WTC11 (cell line): ENCODE results near the gene BMP7. TPM values are rescaled to one million over a fixed set of nuclear protein-coding genes. Genes with fewer than 3 reads are reported as not detected.

Source experiments
- ATAC-seq: fragments of 200-7000 bp; cut with Tn5 transposase; 2 replicates; pipeline ENCODE4 v1.10.0; 2021; ENCODE audit warnings: mild to moderate bottlenecking, moderate library complexity
- CTCF ChIA-PET: fragments of 300-600 bp; sonication (Branson Sonifier 250); formaldehyde crosslinking; loops from one replicate; lab custom pipeline; 2021; ENCODE audit warnings: antibody characterized with exemption; lab: Charles Lee
- POLR2A ChIA-PET: fragments of 350-600 bp; sonication (Branson Sonifier 250); formaldehyde crosslinking; loops from one replicate; lab custom pipeline; 2021; ENCODE audit warnings: antibody characterized with exemption; lab: Charles Lee
- DNase-seq: peaks from one replicate; pipeline ENCODE4 v3.0.0; 2021; ENCODE audit warnings: low spot score
- H3K27ac Mint-ChIP-seq: 2 replicates; pipeline ENCODE4 v1.8.0; 2021; ENCODE audit warnings: mixed read lengths
- H3K27me3 Mint-ChIP-seq: 2 replicates; pipeline ENCODE4 v1.8.0; 2021; ENCODE audit warnings: low read depth, mild to moderate bottlenecking, moderate library complexity, mixed read lengths
- H3K36me3 Mint-ChIP-seq: 2 replicates; pipeline ENCODE4 v1.8.0; 2021; ENCODE audit warnings: mixed read lengths
- H3K4me1 Mint-ChIP-seq: 2 replicates; pipeline ENCODE4 v1.8.0; 2022; ENCODE audit warnings: mixed read lengths
- H3K4me3 Mint-ChIP-seq: 2 replicates; pipeline ENCODE4 v1.8.0; 2021; ENCODE audit warnings: mild to moderate bottlenecking, moderate library complexity, mixed read lengths
- H3K9me3 Mint-ChIP-seq: 2 replicates; pipeline ENCODE4 v1.8.0; 2021; ENCODE audit warnings: mixed read lengths
- CREB1 ChIP-seq: sonication (generic); formaldehyde crosslinking; IDR thresholded peaks from 2 replicates; pipeline ENCODE4 v1.8.0; 2023; ENCODE audit warnings: mild to moderate bottlenecking, missing genetic modification reagents
- FOXP1 ChIP-seq: sonication (generic); formaldehyde crosslinking; IDR thresholded peaks from 2 replicates; pipeline ENCODE4 v1.8.0; 2022; ENCODE audit warnings: missing genetic modification reagents, mild to moderate bottlenecking, moderate library complexity, borderline replicate concordance
- GRHL2 ChIP-seq: fragments of 250-450 bp; sonication (Bioruptor Pico); IDR thresholded peaks from 2 replicates; pipeline ENCODE4 v1.8.0; 2022; ENCODE audit warnings: mild to moderate bottlenecking, moderate library complexity; ENCODE audit not compliant: insufficient replicate concordance, severe bottlenecking
- MXD4 ChIP-seq: fragments of 250-450 bp; sonication (Bioruptor Pico); IDR thresholded peaks from 2 replicates; pipeline ENCODE4 v1.8.0; 2021; ENCODE audit warnings: mild to moderate bottlenecking, moderate library complexity, borderline replicate concordance
- NFATC4 ChIP-seq: fragments of 250-450 bp; sonication (Bioruptor Pico); IDR thresholded peaks from 2 replicates; pipeline ENCODE4 v1.9.0; 2021; ENCODE audit warnings: mild to moderate bottlenecking
- TEAD4 ChIP-seq: sonication (generic); formaldehyde crosslinking; IDR thresholded peaks from 2 replicates; pipeline ENCODE4 v1.8.0; 2022; ENCODE audit warnings: mild to moderate bottlenecking, missing genetic modification reagents
- ZNF219 ChIP-seq: sonication (generic); formaldehyde crosslinking; IDR thresholded peaks from 2 replicates; pipeline ENCODE4 v1.8.0; 2023; ENCODE audit warnings: missing genetic modification reagents, mild to moderate bottlenecking, borderline replicate concordance
- ZNF317 ChIP-seq: sonication (generic); formaldehyde crosslinking; IDR thresholded peaks from 2 replicates; pipeline ENCODE4 v1.8.1; 2023; ENCODE audit warnings: low read depth, mild to moderate bottlenecking, moderate library complexity, missing genetic modification reagents, borderline replicate concordance
- ZNF396 ChIP-seq: fragments of 250-450 bp; sonication (Bioruptor Pico); IDR thresholded peaks from 2 replicates; pipeline ENCODE4 v1.8.0; 2021; ENCODE audit warnings: mild to moderate bottlenecking, moderate library complexity, borderline replicate concordance
- total RNA-seq: library from RNA; stranded (reverse); gene quantifications from 3 replicates; pipeline ENCODE4 v1.2.3, GENCODE V29; 2021
- TF ChIP-seq, protein P1 (sequence below): sonication (generic); formaldehyde crosslinking; IDR thresholded peaks from 2 replicates; pipeline ENCODE4 v1.8.1; 2022; ENCODE audit warnings: mild to moderate bottlenecking, moderate library complexity, missing genetic modification reagents
- TF ChIP-seq, protein P2 (sequence below): sonication (generic); formaldehyde crosslinking; IDR thresholded peaks from 2 replicates; pipeline ENCODE4 v1.8.1; 2022; ENCODE audit warnings: mild to moderate bottlenecking, missing genetic modification reagents, moderate library complexity, borderline replicate concordance
- TF ChIP-seq, protein P3 (sequence below): sonication (generic); formaldehyde crosslinking; IDR thresholded peaks from 2 replicates; pipeline ENCODE4 v1.8.0; 2023; ENCODE audit warnings: missing genetic modification reagents, mild to moderate bottlenecking, borderline replicate concordance
- TF ChIP-seq, protein P4 (sequence below): fragments of 250-450 bp; sonication (Bioruptor Pico); IDR thresholded peaks from 2 replicates; pipeline ENCODE4 v1.9.0; 2021; ENCODE audit warnings: mild to moderate bottlenecking, borderline replicate concordance
- TF ChIP-seq, protein P5 (sequence below): sonication (generic); formaldehyde crosslinking; conservative IDR thresholded peaks from 2 replicates; pipeline ENCODE4 v1.8.1; 2022; ENCODE audit warnings: mild to moderate bottlenecking, missing genetic modification reagents
- TF ChIP-seq, protein P6 (sequence below): sonication (generic); formaldehyde crosslinking; IDR thresholded peaks from 2 replicates; pipeline ENCODE4 v1.8.0; 2022; ENCODE audit warnings: mild to moderate bottlenecking, missing genetic modification reagents

BMP7 gene
- total RNA-seq, 1 experiment from 2014 or later: 40.7 TPM

DNA sequence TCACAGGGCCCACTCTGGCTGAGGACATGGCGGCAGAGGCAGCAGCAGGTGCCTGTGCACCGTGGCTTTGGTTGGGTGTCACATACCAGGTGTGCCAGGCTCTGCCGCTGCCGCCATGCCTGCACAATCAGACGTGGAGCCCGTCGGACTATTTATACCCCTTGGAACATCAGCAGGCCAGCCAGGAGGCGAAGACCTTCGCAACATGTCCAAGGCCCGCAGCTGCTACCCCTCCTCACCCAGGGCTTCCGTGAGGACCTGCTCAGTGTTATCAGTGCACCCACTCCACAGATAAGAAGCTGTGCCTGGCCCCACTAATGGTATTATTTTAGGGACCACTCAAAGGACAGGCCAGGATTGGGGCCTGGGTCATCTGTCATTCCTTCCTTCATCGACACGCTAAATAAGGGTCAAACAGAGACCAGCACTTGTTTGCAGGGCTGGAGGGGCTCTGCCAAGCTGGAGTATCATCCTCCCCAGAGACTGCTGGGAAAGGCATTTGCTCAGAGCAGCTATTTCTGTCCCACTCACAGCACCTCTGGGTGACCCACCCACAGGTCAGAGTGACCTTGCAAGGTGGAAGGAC is 109.2 kb downstream of the BMP7 start:
- Mint-ChIP-seq H3K9me3 (no peaks in the 10 kb centered on the region), H3K4me1 (peaks cover 12% of the 10 kb centered on the region), H3K36me3 (no peaks in the 10 kb centered on the region), H3K4me3 (no peak overlapping the region), H3K27me3 (no peaks in the 10 kb centered on the region; the same call in 1 of the 2 replicates), H3K27ac (0 out of 2 replicates have a peak overlapping the region, but pooled peaks have one; percentile 23)
- POLR2A ChIA-PET: no interaction called here
- DNase-seq: no peak
- CTCF ChIA-PET: no interaction called here
- ATAC-seq: no peak
- TF ChIP-seq CREB1 (CRISPR knock-in tag): no peak
- TF ChIP-seq, protein P1, sequence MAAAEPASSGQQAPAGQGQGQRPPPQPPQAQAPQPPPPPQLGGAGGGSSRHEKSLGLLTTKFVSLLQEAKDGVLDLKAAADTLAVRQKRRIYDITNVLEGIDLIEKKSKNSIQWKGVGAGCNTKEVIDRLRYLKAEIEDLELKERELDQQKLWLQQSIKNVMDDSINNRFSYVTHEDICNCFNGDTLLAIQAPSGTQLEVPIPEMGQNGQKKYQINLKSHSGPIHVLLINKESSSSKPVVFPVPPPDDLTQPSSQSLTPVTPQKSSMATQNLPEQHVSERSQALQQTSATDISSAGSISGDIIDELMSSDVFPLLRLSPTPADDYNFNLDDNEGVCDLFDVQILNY: no peak
- no peak for TF ChIP-seq ZNF317 (CRISPR knock-in tag)

DNA sequence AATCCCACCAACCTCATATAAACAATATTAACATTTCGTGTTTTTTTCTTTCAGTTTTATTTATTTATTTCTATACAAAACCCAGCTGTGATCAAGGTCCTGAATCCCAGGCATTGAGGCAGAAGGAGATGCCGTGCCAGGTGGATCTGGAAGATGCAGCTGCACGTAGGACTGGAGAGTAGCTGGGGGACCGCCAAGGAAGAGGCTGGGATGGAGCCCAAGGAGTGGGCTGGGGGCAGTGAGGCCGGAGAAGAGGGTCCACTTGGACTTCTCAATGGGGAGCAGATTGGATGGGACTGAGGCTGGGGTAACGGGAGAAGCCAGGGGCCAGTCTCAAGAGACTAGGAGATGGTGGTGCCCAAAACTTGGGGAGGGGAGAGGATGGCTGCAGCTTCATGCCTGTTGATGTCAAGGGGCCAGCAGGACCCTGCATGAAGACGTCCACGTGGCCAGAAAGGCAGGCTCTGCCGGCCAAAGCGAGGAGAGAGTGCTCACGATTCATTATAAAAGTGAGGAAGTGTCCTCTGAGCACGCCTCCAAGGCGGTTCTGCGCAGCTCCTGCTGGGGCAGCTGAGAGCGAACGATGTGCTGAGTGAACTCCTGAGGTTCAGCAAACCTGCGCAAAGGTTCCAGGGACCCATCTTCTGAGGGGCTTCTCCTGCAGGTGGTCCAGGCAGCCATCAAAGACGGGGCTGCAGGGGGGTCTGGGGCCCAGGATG is 110.3 kb downstream of the BMP7 start:
- ChIA-PET CTCF (no interaction called here), POLR2A (no interaction called here)
- ATAC-seq (no peak), DNase-seq (no peak)
- no peak overlapping the region for H3K27ac Mint-ChIP-seq
- no peaks in the 10 kb centered on the region; the same call in 1 of the 2 replicates for H3K27me3 Mint-ChIP-seq
- H3K4me3 Mint-ChIP-seq: no peak overlapping the region
- TF ChIP-seq, protein P2, sequence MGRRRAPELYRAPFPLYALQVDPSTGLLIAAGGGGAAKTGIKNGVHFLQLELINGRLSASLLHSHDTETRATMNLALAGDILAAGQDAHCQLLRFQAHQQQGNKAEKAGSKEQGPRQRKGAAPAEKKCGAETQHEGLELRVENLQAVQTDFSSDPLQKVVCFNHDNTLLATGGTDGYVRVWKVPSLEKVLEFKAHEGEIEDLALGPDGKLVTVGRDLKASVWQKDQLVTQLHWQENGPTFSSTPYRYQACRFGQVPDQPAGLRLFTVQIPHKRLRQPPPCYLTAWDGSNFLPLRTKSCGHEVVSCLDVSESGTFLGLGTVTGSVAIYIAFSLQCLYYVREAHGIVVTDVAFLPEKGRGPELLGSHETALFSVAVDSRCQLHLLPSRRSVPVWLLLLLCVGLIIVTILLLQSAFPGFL: no peak
- TF ChIP-seq, protein P1: no peak
- TF ChIP-seq FOXP1 (CRISPR knock-in tag): no peak
- TF ChIP-seq, protein P3, sequence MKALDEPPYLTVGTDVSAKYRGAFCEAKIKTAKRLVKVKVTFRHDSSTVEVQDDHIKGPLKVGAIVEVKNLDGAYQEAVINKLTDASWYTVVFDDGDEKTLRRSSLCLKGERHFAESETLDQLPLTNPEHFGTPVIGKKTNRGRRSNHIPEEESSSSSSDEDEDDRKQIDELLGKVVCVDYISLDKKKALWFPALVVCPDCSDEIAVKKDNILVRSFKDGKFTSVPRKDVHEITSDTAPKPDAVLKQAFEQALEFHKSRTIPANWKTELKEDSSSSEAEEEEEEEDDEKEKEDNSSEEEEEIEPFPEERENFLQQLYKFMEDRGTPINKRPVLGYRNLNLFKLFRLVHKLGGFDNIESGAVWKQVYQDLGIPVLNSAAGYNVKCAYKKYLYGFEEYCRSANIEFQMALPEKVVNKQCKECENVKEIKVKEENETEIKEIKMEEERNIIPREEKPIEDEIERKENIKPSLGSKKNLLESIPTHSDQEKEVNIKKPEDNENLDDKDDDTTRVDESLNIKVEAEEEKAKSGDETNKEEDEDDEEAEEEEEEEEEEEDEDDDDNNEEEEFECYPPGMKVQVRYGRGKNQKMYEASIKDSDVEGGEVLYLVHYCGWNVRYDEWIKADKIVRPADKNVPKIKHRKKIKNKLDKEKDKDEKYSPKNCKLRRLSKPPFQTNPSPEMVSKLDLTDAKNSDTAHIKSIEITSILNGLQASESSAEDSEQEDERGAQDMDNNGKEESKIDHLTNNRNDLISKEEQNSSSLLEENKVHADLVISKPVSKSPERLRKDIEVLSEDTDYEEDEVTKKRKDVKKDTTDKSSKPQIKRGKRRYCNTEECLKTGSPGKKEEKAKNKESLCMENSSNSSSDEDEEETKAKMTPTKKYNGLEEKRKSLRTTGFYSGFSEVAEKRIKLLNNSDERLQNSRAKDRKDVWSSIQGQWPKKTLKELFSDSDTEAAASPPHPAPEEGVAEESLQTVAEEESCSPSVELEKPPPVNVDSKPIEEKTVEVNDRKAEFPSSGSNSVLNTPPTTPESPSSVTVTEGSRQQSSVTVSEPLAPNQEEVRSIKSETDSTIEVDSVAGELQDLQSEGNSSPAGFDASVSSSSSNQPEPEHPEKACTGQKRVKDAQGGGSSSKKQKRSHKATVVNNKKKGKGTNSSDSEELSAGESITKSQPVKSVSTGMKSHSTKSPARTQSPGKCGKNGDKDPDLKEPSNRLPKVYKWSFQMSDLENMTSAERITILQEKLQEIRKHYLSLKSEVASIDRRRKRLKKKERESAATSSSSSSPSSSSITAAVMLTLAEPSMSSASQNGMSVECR: no peak
- no peak for TF ChIP-seq GRHL2
- TF ChIP-seq, protein P4, sequence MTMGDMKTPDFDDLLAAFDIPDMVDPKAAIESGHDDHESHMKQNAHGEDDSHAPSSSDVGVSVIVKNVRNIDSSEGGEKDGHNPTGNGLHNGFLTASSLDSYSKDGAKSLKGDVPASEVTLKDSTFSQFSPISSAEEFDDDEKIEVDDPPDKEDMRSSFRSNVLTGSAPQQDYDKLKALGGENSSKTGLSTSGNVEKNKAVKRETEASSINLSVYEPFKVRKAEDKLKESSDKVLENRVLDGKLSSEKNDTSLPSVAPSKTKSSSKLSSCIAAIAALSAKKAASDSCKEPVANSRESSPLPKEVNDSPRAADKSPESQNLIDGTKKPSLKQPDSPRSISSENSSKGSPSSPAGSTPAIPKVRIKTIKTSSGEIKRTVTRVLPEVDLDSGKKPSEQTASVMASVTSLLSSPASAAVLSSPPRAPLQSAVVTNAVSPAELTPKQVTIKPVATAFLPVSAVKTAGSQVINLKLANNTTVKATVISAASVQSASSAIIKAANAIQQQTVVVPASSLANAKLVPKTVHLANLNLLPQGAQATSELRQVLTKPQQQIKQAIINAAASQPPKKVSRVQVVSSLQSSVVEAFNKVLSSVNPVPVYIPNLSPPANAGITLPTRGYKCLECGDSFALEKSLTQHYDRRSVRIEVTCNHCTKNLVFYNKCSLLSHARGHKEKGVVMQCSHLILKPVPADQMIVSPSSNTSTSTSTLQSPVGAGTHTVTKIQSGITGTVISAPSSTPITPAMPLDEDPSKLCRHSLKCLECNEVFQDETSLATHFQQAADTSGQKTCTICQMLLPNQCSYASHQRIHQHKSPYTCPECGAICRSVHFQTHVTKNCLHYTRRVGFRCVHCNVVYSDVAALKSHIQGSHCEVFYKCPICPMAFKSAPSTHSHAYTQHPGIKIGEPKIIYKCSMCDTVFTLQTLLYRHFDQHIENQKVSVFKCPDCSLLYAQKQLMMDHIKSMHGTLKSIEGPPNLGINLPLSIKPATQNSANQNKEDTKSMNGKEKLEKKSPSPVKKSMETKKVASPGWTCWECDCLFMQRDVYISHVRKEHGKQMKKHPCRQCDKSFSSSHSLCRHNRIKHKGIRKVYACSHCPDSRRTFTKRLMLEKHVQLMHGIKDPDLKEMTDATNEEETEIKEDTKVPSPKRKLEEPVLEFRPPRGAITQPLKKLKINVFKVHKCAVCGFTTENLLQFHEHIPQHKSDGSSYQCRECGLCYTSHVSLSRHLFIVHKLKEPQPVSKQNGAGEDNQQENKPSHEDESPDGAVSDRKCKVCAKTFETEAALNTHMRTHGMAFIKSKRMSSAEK (CRISPR knock-in tag): no peak
- TF ChIP-seq ZNF219 (CRISPR knock-in tag): no peak
- no peak for TF ChIP-seq ZNF317 (CRISPR knock-in tag)
- TF ChIP-seq, protein P5, sequence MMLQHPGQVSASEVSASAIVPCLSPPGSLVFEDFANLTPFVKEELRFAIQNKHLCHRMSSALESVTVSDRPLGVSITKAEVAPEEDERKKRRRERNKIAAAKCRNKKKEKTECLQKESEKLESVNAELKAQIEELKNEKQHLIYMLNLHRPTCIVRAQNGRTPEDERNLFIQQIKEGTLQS: no peak
- TF ChIP-seq, protein P6, sequence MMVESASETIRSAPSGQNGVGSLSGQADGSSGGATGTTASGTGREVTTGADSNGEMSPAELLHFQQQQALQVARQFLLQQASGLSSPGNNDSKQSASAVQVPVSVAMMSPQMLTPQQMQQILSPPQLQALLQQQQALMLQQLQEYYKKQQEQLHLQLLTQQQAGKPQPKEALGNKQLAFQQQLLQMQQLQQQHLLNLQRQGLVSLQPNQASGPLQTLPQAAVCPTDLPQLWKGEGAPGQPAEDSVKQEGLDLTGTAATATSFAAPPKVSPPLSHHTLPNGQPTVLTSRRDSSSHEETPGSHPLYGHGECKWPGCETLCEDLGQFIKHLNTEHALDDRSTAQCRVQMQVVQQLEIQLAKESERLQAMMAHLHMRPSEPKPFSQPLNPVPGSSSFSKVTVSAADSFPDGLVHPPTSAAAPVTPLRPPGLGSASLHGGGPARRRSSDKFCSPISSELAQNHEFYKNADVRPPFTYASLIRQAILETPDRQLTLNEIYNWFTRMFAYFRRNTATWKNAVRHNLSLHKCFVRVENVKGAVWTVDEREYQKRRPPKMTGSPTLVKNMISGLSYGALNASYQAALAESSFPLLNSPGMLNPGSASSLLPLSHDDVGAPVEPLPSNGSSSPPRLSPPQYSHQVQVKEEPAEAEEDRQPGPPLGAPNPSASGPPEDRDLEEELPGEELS (CRISPR knock-in tag): no peak
- TF ChIP-seq ZNF396 (CRISPR knock-in tag): no peak
- TF ChIP-seq MXD4 (CRISPR knock-in tag): no peak
- no peak for TF ChIP-seq TEAD4
- no peak for TF ChIP-seq NFATC4 (CRISPR knock-in tag)
- H3K36me3 Mint-ChIP-seq: no peaks in the 10 kb centered on the region
- H3K4me1 Mint-ChIP-seq: peaks cover 12% of the 10 kb centered on the region
- H3K9me3 Mint-ChIP-seq: peaks cover 4% of the 10 kb centered on the region; the same call in 1 of the 2 replicates
